ENCODE data around the gene ZCWPW1. TPM values are rescaled to one million over a fixed set of nuclear protein-coding genes. Genes with fewer than 3 reads are reported as not detected.
A peak's percentile ranks its signal among the peaks of the same experiment; 100 is the strongest.

The ZCWPW1 gene
- total RNA-seq, 1 donor from 2014 or later: 1.8 TPM

- peaks cover 25% of the 10 kb centered on the region for H3K4me1 Mint-ChIP-seq
- H3K4me3 Mint-ChIP-seq: no peak overlapping the region
- no peak for TF ChIP-seq CTCF (conservative IDR thresholded peaks at IDR 0.05)
- H3K9me3 Mint-ChIP-seq: no peaks in the 10 kb centered on the region
- H3K27ac Mint-ChIP-seq (ENCODE audit: unreplicated experiment): no peak overlapping the region
- H3K36me3 Mint-ChIP-seq (ENCODE audit: low read depth): no peaks in the 10 kb centered on the region
- no peaks in the 10 kb centered on the region for H3K27me3 Mint-ChIP-seq (ENCODE audit: low read depth)
- no peak for DNase-seq (ENCODE audit: low read depth, low spot score)
These were observed 44.5 kb upstream of the ZCWPW1 start for GRCh38 chr7:100472854-100473499.

- Mint-ChIP-seq H3K9me3 (no peaks in the 10 kb centered on the region), H3K27ac (ENCODE audit: unreplicated experiment) (no peak overlapping the region), H3K4me3 (no peak overlapping the region), H3K36me3 (ENCODE audit: low read depth) (no peaks in the 10 kb centered on the region), H3K27me3 (ENCODE audit: low read depth) (no peaks in the 10 kb centered on the region), H3K4me1 (peaks cover 25% of the 10 kb centered on the region)
- TF ChIP-seq CTCF (conservative IDR thresholded peaks at IDR 0.05): no peak
- no peak for DNase-seq (ENCODE audit: low read depth, low spot score)
These were observed 43.8 kb upstream of the ZCWPW1 start for GRCh38 chr7:100472121-100472851.

- TF ChIP-seq CTCF (conservative IDR thresholded peaks at IDR 0.05): no peak
- no peak overlapping the region for H3K27ac Mint-ChIP-seq (ENCODE audit: unreplicated experiment)
- peak overlapping the region; percentile 33 for H3K4me3 Mint-ChIP-seq
- H3K27me3 Mint-ChIP-seq (ENCODE audit: low read depth): no peaks in the 10 kb centered on the region
- H3K36me3 Mint-ChIP-seq (ENCODE audit: low read depth): no peaks in the 10 kb centered on the region
- no peaks in the 10 kb centered on the region for H3K9me3 Mint-ChIP-seq
- H3K4me1 Mint-ChIP-seq: peaks cover 13% of the 10 kb centered on the region
- no peak for DNase-seq (ENCODE audit: low read depth, low spot score)
These were observed 42.5 kb upstream of the ZCWPW1 start for GRCh38 chr7:100471021-100471420.

GRCh38 chr7:100469227-100470044 is 40.9 kb upstream of the ZCWPW1 start:
- Mint-ChIP-seq H3K4me1 (peaks cover 12% of the 10 kb centered on the region), H3K9me3 (no peaks in the 10 kb centered on the region), H3K36me3 (ENCODE audit: low read depth) (no peaks in the 10 kb centered on the region), H3K27me3 (ENCODE audit: low read depth) (no peaks in the 10 kb centered on the region), H3K27ac (ENCODE audit: unreplicated experiment) (no peak overlapping the region), H3K4me3 (no peak overlapping the region)
- DNase-seq (ENCODE audit: low read depth, low spot score): peak; percentile 97
- peak; percentile 91 for TF ChIP-seq CTCF (conservative IDR thresholded peaks at IDR 0.05)

- H3K27me3 Mint-ChIP-seq (ENCODE audit: low read depth): no peaks in the 10 kb centered on the region
- TF ChIP-seq CTCF (conservative IDR thresholded peaks at IDR 0.05): no peak
- peaks cover 8% of the 10 kb centered on the region for H3K4me1 Mint-ChIP-seq
- no peak overlapping the region for H3K27ac Mint-ChIP-seq (ENCODE audit: unreplicated experiment)
- no peak overlapping the region for H3K4me3 Mint-ChIP-seq
- no peaks in the 10 kb centered on the region for H3K9me3 Mint-ChIP-seq
- H3K36me3 Mint-ChIP-seq (ENCODE audit: low read depth): no peaks in the 10 kb centered on the region
- no peak for DNase-seq (ENCODE audit: low read depth, low spot score)
These were observed 39.3 kb upstream of the ZCWPW1 start for GRCh38 chr7:100467638-100468373.

Data from neural crest cell (in vitro differentiated cells).